A549 (cell line): ENCODE measurements around the gene NR1H2. TPM values are rescaled to one million over a fixed set of nuclear protein-coding genes. Genes with fewer than 3 reads are reported as not detected.

ENCODE experiments used
- ATAC-seq, 2 experiments: fragments of 200-7000 bp in 1 of 2; fragments of >200 bp in 1 of 2; cut with Nextera tagmentation in 1 of 2; cut with Tn5 transposase in 1 of 2; 3 replicates each; pipeline versions ENCODE4 v1.8.0 to v1.9.1; 2018 to 2020; ENCODE audit warnings: mild to moderate bottlenecking in 1 of 2, moderate library complexity in 1 of 2
- CTCF ChIA-PET: fragments of 300-600 bp; sonication (Branson Sonifier 250); formaldehyde crosslinking; extraction: SDS; loops from one replicate; lab custom pipeline; 2021; ENCODE audit warnings: antibody characterized with exemption, inconsistent platforms; lab: Yijun Ruan, JAX
- POLR2A ChIA-PET: fragments of 350-600 bp; formaldehyde crosslinking; extraction: SDS; loops from one replicate; lab custom pipeline; 2021; ENCODE audit warnings: antibody characterized with exemption, inconsistent platforms; lab: Yijun Ruan, JAX
- DNase-seq, 2 experiments: peaks; one replicate each; pipeline versions ENCODE4 v3.0.0 to v3.0.0-alpha.2; 2011 to 2016; ENCODE audit warnings: low read depth in 1 of 2, low spot score in 1 of 2
- FAIRE-seq: peaks from 2 replicates; lab custom pipeline; 2011; peaks lifted over from hg19 to GRCh38; lab: Jason Lieb, UNC
- H3K27ac ChIP-seq, 2 experiments: fragments of >200 bp; sonication (Bioruptor Twin); formaldehyde crosslinking; 3 replicates each; pipeline ENCODE4 v1.5.1; 2016 to 2017
- H3K4me1 ChIP-seq: fragments of >200 bp; sonication (Bioruptor Twin); formaldehyde crosslinking; 3 replicates; pipeline ENCODE4 v1.6.1; 2016
- H3K4me2 ChIP-seq: fragments of >200 bp; sonication (Bioruptor Twin); formaldehyde crosslinking; 3 replicates; pipeline ENCODE4 v1.6.1; 2016
- H3K4me3 ChIP-seq: fragments of >200 bp; sonication (Bioruptor Twin); formaldehyde crosslinking; 3 replicates; pipeline ENCODE4 v1.5.1; 2016
- H3K9me3 ChIP-seq: fragments of >200 bp; sonication (Bioruptor Twin); formaldehyde crosslinking; 3 replicates; pipeline ENCODE4 v1.6.1; 2016
- ATOH8 ChIP-seq: fragments of 250-450 bp; sonication (Bioruptor Pico); IDR thresholded peaks from 2 replicates; pipeline ENCODE4 v1.5.0; 2020; ENCODE audit warnings: low read depth, mild to moderate bottlenecking, moderate library complexity
- CBX2 ChIP-seq: fragments of 200-600 bp; sonication (generic); IDR thresholded peaks from 2 replicates; pipeline ENCODE4 v1.6.1; 2016; ENCODE audit warnings: low read depth, mild to moderate bottlenecking, borderline replicate concordance
- CBX8 ChIP-seq: fragments of 200-600 bp; sonication (generic); IDR thresholded peaks from 2 replicates; pipeline ENCODE4 v1.6.1; 2016
- CHD2 ChIP-seq: fragments of 150-350 bp; IDR thresholded peaks from 2 replicates; pipeline ENCODE4 v1.6.1; 2014; ENCODE audit warnings: low read length; ENCODE audit not compliant: partially characterized antibody
- CHD4 ChIP-seq: fragments of 200-600 bp; sonication (generic); IDR thresholded peaks from 2 replicates; pipeline ENCODE4 v1.6.1; 2016; ENCODE audit warnings: antibody characterized with exemption, mild to moderate bottlenecking, borderline replicate concordance
- CTCF ChIP-seq: fragments of >200 bp; sonication (Bioruptor Twin); formaldehyde crosslinking; IDR thresholded peaks from 3 replicates; pipeline ENCODE4 v1.5.1; 2016
- ELK1 ChIP-seq: fragments of 150-350 bp; IDR thresholded peaks from 2 replicates; pipeline ENCODE4 v1.6.1; 2014; ENCODE audit warnings: low read depth, mild to moderate bottlenecking, low read length
- FOSB ChIP-seq: fragments of 250-450 bp; sonication (Bioruptor Pico); IDR thresholded peaks from 2 replicates; pipeline ENCODE4 v1.5.0; 2020; ENCODE audit warnings: mild to moderate bottlenecking, moderate library complexity
- FOSL2 ChIP-seq, 2 experiments: fragments of 450-650 bp in 1 of 2; fragments of >200 bp in 1 of 2; sonication (Bioruptor Twin) in 1 of 2; formaldehyde crosslinking; IDR thresholded peaks; 2 replicates each; pipeline versions ENCODE4 v1.5.0 to v1.6.1; 2016 to 2020; ENCODE audit warnings: mild to moderate bottlenecking in 1 of 2, moderate library complexity in 1 of 2
- HEYL ChIP-seq: fragments of 250-450 bp; sonication (Bioruptor Pico); IDR thresholded peaks from 2 replicates; pipeline ENCODE4 v1.8.0; 2021; ENCODE audit warnings: mild to moderate bottlenecking, moderate library complexity
- HOXA7 ChIP-seq: fragments of 250-450 bp; sonication (Bioruptor Pico); IDR thresholded peaks from 2 replicates; pipeline ENCODE4 v1.5.0; 2020; ENCODE audit warnings: mild to moderate bottlenecking, moderate library complexity
- HOXB13 ChIP-seq: fragments of 250-450 bp; sonication (Bioruptor Pico); IDR thresholded peaks from 2 replicates; pipeline ENCODE4 v1.5.0; 2020; ENCODE audit warnings: low read depth, mild to moderate bottlenecking, moderate library complexity
- HOXB5 ChIP-seq: fragments of 250-450 bp; sonication (Bioruptor Pico); IDR thresholded peaks from 2 replicates; pipeline ENCODE4 v1.5.0; 2020; ENCODE audit warnings: mild to moderate bottlenecking, moderate library complexity
- JUN ChIP-seq, 2 experiments: fragments of >200 bp; sonication (Bioruptor Twin); formaldehyde crosslinking; IDR thresholded peaks; 2 replicates in 1 of 2; 3 replicates in 1 of 2; pipeline ENCODE4 v1.6.1; 2016 to 2017
- KDM1A ChIP-seq: fragments of 200-600 bp; sonication (generic); IDR thresholded peaks from 2 replicates; pipeline ENCODE4 v1.6.1; 2016; ENCODE audit warnings: low read depth, mild to moderate bottlenecking
- KDM5A ChIP-seq: fragments of 200-600 bp; sonication (generic); IDR thresholded peaks from 2 replicates; pipeline ENCODE4 v1.6.1; 2016; ENCODE audit warnings: antibody characterized with exemption, mild to moderate bottlenecking
- MAZ ChIP-seq: fragments of 150-350 bp; IDR thresholded peaks from 2 replicates; pipeline ENCODE4 v1.6.1; 2014; ENCODE audit warnings: antibody characterized with exemption, low read depth, low read length, borderline replicate concordance
- MYC ChIP-seq: IDR thresholded peaks from 2 replicates; pipeline ENCODE4 v1.6.1; 2012; ENCODE audit warnings: mild to moderate bottlenecking, inconsistent platforms, low read length, improper control_type of control experiment, borderline replicate concordance
- NFE2L2 ChIP-seq: fragments of 150-350 bp; conservative IDR thresholded peaks from 2 replicates; pipeline ENCODE4 v1.6.1; 2014; ENCODE audit warnings: low read length
- NR3C1 ChIP-seq: fragments of >200 bp; sonication (Bioruptor Twin); formaldehyde crosslinking; IDR thresholded peaks from 3 replicates; pipeline ENCODE4 v1.6.1; 2017
- PBX3 ChIP-seq: IDR thresholded peaks from 2 replicates; pipeline ENCODE4 v1.6.1; 2012
- POLR2A ChIP-seq: IDR thresholded peaks from 2 replicates; pipeline ENCODE4 v1.6.1; 2012; ENCODE audit warnings: mild to moderate bottlenecking, low read length
- RARB ChIP-seq: fragments of 250-450 bp; sonication (Bioruptor Pico); IDR thresholded peaks from 2 replicates; pipeline ENCODE4 v1.8.0; 2021; ENCODE audit warnings: mild to moderate bottlenecking, moderate library complexity
- RFX5 ChIP-seq: fragments of 450-650 bp; IDR thresholded peaks from 2 replicates; pipeline ENCODE4 v1.7.1; 2014; ENCODE audit warnings: antibody characterized with exemption, mild to moderate bottlenecking, moderate library complexity
- SMC3 ChIP-seq: fragments of >200 bp; sonication (Bioruptor Twin); formaldehyde crosslinking; IDR thresholded peaks from 3 replicates; pipeline ENCODE4 v1.6.1; 2018; ENCODE audit warnings: inconsistent platforms
- SREBF2 ChIP-seq: fragments of 450-650 bp; IDR thresholded peaks from 2 replicates; pipeline ENCODE4 v1.6.1; 2014; ENCODE audit warnings: mild to moderate bottlenecking, moderate library complexity
- TFCP2L1 ChIP-seq: fragments of 250-450 bp; sonication (Bioruptor Pico); IDR thresholded peaks from 2 replicates; pipeline ENCODE4 v1.5.0; 2021; ENCODE audit warnings: mild to moderate bottlenecking
- TP53 ChIP-seq: fragments of 250-450 bp; sonication (Bioruptor Pico); IDR thresholded peaks from 2 replicates; pipeline ENCODE4 v1.5.0; 2021; ENCODE audit warnings: mild to moderate bottlenecking, moderate library complexity
- USF2 ChIP-seq: fragments of 450-650 bp; IDR thresholded peaks from 2 replicates; pipeline ENCODE4 v1.6.1; 2014; ENCODE audit warnings: antibody characterized with exemption
- ZC3H11A ChIP-seq: fragments of 450-650 bp; IDR thresholded peaks from 2 replicates; pipeline ENCODE4 v1.6.1; 2014; ENCODE audit warnings: antibody characterized with exemption, mild to moderate bottlenecking
- ZFP36 ChIP-seq: fragments of 450-650 bp; IDR thresholded peaks from 2 replicates; pipeline ENCODE4 v1.6.1; 2014; ENCODE audit warnings: borderline replicate concordance; ENCODE audit not compliant: partially characterized antibody
- ZNF302 ChIP-seq: fragments of 250-450 bp; sonication (Bioruptor Pico); IDR thresholded peaks from 2 replicates; pipeline ENCODE4 v1.9.0; 2021; ENCODE audit warnings: inconsistent platforms, mild to moderate bottlenecking, moderate library complexity
- ZSCAN20 ChIP-seq: fragments of 250-450 bp; sonication (Bioruptor Pico); IDR thresholded peaks from 2 replicates; pipeline ENCODE4 v1.8.0; 2022; ENCODE audit warnings: mild to moderate bottlenecking, moderate library complexity
- WGBS: methylation state at CpG from one replicate; pipeline ENCODE4 v1.1.6; 2017; ENCODE audit errors: missing lambda C conversion rate; 5-methylcytosine and 5-hydroxymethylcytosine counted together
- polyA plus RNA-seq, 4 experiments: library from polyadenylated mRNA; depleted of rRNA in 3 of 4; stranded (reverse); fragments of >200 nt; fragmentation: RNase III in 1 of 4; extraction: RNeasy Plus Mini Kit Qiagen cat#74134 plus additional on column Dnase treatment in 1 of 4; gene quantifications; 2 replicates in 3 of 4; 3 replicates in 1 of 4; pipeline ENCODE4 v1.2.3, GENCODE V29; 2011 to 2017

The NR1H2 gene
- polyA plus RNA-seq, 2 of the 4 experiments (the other 2 are of a cell fraction) = 39.3 to 67.0 TPM

- WGBS = 95% methylated on average over 21 of the region's 21 CpGs
- ATAC-seq = no peak
- no peaks in the 10 kb centered on the region for H3K4me1 ChIP-seq
- TF ChIP-seq MYC (no peak), ELK1 (no peak), CBX8 (no peak), CHD4 (no peak), TP53 (CRISPR knock-in tag) (no peak), ATOH8 (CRISPR knock-in tag) (no peak), ZNF302 (CRISPR knock-in tag) (no peak), CHD2 (no peak), ZC3H11A (no peak), PBX3 (no peak)
- TF ChIP-seq, all 56 proteins: peak for 0
- Histone ChIP-seq H3K4me3 (no peak overlapping the region), H3K27ac (no peak overlapping the region), H3K4me2 (no peak overlapping the region), H3K9me3 (no peaks in the 10 kb centered on the region)
- DNase-seq = no peak
- CTCF ChIA-PET = interaction anchor here (0.6 to 2.2 kb wide), 10 partner anchors 9 to 73 kb away, joined by 3 to 12 read pairs (median 4); no protein-coding TSS in a partner anchor
- POLR2A ChIA-PET = no interaction called here
- FAIRE-seq = no peak
These were observed 37.3 kb downstream of the NR1H2 start for GRCh38 chr19:50413531-50413930.

- no peak overlapping the region for H3K4me3 ChIP-seq
- H3K4me2 ChIP-seq = no peak overlapping the region
- FAIRE-seq (no peak), DNase-seq (peak; percentile 86 to 89), ATAC-seq (peak; percentile 67 to 89)
- WGBS = 70% methylated on average over 35 of the region's 37 CpGs
- no peaks in the 10 kb centered on the region for H3K4me1 ChIP-seq
- H3K9me3 ChIP-seq = no peaks in the 10 kb centered on the region
- POLR2A ChIA-PET = interaction anchor here (0.7 to 1.3 kb wide), 2 partner anchors 31 to 82 kb away, joined by 3 to 4 read pairs; partner anchors contain the start of gene POLD1
- no peak overlapping the region for H3K27ac ChIP-seq
- CTCF ChIA-PET = interaction anchor here (0.6 to 3.0 kb wide), 35 partner anchors 10 to 383 kb away, joined by 3 to 22 read pairs (median 4); partner anchors contain the start of genes NR1H2 and POLD1
- TF ChIP-seq HOXA7 (no peak), MAZ (no peak), HEYL (CRISPR knock-in tag) (no peak), FOSB (no peak), CHD4 (no peak), RFX5 (no peak), CBX8 (no peak), CHD2 (no peak), NR3C1 (no peak), USF2 (no peak), ZFP36 (peak; percentile 84), CBX2 (no peak), JUN (IDR thresholded peaks at IDR 0.05) (0 out of 5 replicates have a peak, but pooled peaks of 1 of the 2 experiments have one; percentile 17), SREBF2 (no peak), FOSL2 (IDR thresholded peaks at IDR 0.05) (no peak), FOSL2 (CRISPR knock-in tag; IDR thresholded peaks at IDR 0.05) (no peak), ZSCAN20 (CRISPR knock-in tag) (no peak), HOXB5 (CRISPR knock-in tag) (no peak), TFCP2L1 (CRISPR knock-in tag) (no peak), SMC3 (peak; percentile 77), RARB (CRISPR knock-in tag) (no peak), ZC3H11A (no peak), TP53 (CRISPR knock-in tag) (no peak), KDM1A (no peak), NFE2L2 (no peak), KDM5A (no peak), POLR2A (no peak), CTCF (peak; percentile 82), HOXB13 (CRISPR knock-in tag) (no peak)
These were observed 38.8 kb downstream of the NR1H2 start for GRCh38 chr19:50414864-50415660.
